NCI-H510A treated with DMSO at 0.1 percent for 48 hours (cell line): ENCODE measurements around the gene IFT57.

Experiments
- DNase-seq: peaks from one replicate; lab custom pipeline; 2025; lab: John Stamatoyannopoulos, UW

The IFT57 gene

DNA sequence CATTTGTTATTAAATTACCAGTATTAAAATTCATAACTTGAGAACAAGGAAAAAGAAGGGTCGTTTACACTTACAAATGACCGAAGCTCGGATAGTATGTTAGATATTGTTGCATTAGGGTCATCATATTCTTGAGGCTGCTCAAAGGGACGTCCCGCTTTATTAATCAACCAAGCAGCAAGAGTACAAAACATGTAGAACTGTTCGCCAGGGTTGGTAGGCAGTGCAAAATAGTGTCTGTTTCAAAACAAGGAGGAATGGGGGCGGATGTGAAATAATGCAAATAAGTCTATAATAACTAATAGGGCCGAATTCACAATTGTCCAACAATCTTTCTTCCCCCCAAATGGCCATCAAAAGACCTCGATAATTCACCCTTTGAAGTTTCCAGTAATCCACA is 2.9 kb downstream of the IFT57 start:
- no peak for DNase-seq

DNA sequence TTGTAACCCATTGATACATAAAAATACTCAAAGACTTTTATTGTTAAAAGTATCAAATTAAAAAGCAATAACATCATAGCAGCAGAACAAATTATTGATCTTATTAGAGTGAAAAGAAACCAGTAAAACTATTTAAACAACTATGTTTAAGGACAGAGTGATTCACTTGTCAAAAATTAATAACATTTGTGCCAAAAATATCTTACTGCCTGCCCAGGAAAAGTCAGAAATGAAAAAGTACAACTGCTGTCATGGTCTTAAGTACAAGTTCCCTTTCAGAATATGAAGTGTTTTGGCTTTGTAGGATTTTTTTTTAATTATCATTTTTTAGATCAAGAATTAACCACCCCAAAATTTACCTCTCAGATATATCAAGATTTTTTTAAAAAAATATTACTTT is 3.4 kb downstream of the IFT57 start:
- no peak for DNase-seq

DNA sequence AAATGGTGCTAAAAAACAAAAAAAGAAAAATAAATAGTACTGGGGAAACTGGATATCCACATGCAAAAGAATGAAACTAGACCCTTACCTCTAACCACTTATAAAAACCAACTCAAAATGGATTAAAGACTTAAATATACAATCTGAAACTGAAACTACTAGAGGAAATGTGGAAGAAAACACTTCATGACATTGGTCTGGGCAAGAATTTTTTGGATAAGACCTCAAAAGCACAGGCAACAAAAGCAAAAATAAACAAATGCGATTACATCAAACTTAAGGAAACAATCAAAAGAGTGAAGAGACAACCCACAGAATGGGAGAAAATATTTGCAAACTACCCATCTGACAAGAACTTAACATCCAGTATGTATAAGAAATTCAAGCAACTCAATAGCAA is 6.4 kb downstream of the IFT57 start:
- no peak for DNase-seq

DNA sequence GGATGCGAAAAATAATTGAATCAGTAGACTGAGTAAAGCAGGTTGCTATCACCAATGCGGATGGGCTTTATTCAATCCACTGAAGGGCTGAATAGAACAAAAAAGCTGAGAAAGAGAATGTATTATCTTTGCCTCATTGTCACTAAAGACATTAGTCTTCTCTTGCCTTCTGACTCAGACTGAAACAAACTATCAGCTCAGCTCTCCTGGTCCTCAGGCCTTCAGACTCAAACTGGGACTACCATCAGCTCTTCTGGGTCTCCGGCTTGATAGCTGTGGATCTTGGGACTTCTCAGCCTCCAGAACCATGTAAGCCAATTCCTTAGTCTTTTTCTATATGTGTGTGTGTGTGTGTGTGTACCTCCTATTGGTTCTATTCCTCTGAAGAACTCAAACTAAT is 12.6 kb downstream of the IFT57 start:
- no peak for DNase-seq

DNA sequence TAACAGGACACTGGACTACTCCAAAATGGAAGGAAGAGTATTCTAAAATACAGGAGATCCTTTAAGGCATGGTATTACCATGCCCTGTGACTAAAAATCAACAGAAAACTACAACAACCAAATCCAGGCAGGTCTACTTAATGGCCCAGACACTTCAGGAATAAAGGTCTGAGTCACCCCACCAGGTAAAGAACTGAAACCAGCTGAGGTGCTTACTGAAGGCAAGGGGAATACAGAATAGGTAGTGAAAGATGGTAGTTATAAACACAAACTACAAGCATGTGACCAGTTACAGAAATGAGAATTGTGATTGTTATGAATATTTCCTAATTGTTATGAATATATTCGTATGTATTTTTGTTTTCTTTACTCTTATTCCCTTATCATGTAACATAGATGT is 13.4 kb downstream of the IFT57 start:
- DNase-seq = no peak

DNA sequence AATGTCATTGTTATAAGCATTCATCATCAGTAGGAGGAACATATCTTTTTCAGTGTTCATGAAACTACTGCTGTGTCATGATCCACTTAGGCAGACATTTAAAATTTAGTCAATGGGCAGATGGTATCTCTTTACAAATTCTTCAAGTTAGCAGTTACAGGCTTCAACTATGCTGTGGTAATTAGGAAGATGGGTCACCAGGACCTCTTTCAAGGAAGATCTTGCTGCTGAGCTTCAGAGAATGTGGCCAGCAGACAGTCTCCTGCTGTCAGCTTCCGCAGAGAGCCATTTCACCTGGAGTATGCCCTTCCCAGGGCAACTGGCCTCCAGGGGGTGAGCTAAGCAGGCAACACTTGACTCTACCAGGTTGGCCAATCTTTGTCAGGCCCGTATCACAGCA is 19.4 kb downstream of the IFT57 start:
- DNase-seq = no peak

DNA sequence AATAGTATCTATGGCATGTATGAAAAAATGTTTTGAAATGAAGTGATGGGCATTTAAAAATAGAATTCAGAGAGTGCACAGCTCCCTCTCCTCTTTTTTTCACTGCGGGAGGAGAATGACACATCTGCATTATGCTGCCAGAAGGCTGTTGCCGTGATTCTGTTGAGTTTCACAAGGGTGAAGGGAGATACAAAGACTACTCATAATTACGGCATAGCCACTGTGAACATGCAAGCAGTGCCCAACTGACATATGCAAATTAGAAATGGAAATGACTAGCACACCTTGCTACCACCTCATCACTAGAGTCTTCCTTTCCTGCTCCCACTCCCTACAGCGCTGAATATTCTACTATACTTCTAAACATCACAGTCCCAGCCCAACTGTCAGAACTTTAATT is 20.1 kb downstream of the IFT57 start:
- DNase-seq = no peak

DNA sequence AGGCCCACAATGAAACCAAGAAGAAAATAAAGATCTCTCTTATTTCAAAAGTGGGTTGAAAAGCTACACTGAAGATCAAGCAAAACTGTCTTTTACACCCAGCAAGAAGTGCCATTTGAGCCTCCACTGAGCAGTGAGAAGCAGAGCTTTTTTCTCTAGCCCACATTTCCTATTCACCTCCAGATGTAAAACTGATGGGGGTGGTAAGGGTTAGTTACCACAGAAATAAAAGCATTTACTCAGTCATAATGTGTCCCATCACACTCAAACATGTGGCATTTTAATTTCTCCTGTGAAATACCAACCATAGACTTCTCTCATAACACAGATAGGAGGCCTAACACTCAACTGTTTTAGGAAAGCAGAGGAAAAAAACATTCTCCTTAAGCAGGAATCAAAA is 21.0 kb downstream of the IFT57 start:
- no peak for DNase-seq

DNA sequence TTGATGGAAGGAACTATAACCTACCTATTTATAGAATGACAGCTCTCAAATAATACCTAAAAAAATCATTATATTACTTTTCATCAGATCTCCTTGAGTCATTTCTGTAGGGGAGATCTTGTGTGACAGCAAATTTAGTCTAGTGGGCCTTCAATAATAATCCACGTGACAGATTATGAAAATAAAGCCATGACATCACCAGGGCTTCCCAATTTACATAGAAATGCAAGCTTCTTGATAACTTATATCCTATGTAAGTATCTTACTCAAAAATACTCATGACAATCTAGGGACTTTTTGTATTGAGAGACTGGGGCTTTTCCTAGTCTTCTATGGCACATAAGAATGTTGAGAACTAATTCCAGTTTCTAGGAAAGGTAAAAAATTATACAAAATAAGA is 21.6 kb downstream of the IFT57 start:
- DNase-seq = no peak

DNA sequence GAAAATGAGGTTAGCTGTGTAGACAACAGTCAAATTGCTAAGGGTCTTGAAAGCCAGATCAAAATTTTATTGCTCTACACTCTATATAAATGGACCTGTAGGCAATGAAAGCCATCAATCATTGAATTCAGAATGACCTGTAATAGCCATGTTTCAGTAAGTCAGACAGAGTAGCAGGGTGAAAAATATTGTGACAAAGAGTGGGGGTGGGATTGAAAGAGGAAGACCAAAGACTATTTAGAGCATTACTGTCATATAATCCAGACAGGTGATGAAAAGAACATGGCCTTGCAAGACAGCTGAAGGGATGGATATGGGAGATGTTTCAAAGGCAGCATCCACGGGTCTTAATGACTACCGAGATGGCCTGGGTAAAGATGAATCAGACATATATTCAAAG is 22.2 kb downstream of the IFT57 start:
- no peak for DNase-seq

DNA sequence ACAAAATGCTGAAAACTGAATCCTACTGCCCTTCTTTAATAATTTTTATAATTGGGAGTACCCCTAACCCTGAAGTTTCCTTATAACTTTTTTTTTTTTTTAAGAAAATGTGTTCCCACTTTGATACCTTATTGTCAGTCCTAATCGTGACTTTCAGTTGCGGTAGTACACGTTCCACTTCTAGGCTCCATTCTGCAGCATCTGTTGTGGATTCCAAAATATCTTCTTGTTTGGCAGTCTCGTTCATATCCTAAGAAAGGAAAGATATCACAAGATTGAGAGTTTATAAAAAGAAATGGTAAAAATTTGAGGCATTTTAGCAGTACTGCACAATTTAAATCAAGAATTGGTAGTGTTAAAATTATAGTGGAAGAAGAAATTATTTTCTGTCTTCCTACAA is 30.8 kb downstream of the IFT57 start:
- DNase-seq = no peak

DNA sequence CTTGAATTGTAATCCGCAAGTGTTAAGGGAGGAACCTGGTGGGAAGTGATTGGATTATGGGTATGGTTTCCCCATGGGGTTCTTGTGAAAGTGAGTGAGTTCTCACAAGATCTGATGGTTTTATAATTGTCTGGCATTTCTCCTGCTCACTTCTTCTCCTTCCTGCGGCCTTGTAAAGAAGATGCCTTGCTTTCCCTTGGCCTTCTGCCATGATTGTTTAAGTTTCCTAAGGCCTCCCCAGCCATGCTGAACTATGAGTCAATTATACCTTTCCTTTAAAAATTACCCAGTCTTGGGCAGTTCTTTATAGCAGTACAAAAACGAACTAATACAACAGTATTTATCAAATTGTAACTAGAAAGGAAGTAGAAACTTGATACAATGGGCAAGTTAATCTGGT is 31.9 kb downstream of the IFT57 start:
- no peak for DNase-seq

DNA sequence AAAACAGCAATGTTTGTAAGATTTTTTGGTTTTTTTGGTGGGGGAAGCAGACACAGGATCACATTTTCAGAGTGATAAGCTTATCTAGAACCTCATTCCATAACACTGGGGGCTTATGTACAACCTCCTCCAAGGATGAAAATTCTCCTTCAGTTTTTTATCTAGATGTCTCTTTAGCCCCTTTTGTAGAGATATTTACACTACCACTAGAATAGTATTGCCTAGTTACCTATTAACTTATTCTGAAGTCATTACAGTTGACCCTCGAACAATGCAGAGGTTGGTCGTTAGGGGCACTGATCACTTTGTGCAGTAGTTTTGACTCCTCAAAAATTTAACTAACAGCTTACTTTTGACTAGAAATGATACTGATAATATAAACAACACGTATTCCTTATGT is 32.8 kb downstream of the IFT57 start:
- DNase-seq = no peak

DNA sequence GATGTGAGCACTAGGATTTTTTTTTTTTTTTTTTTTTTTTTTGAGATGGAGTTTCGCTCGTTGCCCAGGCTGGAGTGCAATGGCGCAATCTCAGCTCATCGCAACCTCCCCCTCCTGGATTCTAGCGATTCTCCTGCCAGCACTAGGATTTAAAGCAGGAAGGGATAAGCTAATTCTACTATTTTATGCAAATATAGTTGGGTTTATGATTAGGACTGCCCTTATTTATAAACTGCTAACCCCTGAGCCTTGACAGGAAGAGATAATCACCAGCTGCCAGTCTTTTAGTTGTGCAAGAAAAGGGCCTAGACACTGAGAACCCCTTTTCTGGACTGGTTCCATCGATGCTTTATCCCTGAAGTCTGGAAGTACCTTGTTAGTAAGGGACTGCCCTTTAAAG is 36.7 kb downstream of the IFT57 start:
- no peak for DNase-seq

DNA sequence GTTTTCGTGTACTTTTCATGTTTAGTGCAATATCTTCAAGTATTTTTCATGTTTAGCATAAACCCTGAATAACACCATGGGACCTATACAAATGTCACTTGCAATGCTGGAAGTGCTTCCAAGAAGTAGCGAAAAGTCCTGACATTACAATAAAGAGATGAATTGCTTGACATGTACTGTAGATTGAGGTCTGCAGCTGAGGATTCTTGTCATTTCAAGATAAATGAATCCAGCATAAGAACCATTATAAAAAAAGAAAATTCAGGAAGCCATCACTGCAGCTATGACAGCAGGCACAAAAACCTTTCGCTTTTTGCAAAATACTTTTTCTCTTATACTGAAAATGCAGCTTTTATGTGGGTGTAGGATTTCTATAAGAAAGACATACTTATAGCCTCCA is 37.4 kb downstream of the IFT57 start:
- DNase-seq = no peak

DNA sequence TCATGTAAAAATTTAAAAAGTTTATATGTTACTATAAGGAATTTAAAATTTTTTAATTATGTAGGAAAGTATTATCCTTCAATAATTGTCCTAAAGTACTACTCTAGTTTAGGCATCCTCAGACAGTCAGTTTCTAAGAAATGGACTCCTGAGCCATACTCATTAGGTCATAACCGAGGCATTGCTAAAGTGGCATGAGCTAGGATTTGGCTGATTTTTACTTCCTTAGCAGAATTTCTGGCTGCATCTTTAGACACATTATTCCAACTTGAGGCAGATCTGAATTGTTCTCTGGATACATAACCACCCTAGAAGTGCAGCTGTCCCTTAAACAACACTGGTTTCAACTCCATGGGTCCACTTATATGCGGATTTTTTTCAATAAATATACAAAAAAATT is 38.3 kb downstream of the IFT57 start:
- no peak for DNase-seq

DNA sequence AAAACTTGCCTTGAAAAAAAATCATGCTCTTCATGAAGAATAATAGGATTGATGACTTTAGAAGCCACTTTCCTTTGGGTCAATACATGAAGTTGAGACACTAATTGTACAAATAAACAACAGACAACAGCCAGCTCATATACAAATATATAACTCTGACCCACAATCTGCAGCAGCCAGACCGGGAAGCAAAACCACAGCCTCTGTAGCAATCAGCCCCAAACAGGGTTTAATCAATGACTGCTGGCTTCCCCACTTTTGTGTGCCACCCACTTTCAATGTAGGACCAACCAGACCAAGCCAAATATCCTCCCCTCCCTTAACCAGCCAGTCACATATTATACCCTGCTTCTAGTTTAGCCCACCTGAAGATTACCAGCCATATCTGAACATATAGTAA is 39.0 kb downstream of the IFT57 start:
- DNase-seq = no peak

DNA sequence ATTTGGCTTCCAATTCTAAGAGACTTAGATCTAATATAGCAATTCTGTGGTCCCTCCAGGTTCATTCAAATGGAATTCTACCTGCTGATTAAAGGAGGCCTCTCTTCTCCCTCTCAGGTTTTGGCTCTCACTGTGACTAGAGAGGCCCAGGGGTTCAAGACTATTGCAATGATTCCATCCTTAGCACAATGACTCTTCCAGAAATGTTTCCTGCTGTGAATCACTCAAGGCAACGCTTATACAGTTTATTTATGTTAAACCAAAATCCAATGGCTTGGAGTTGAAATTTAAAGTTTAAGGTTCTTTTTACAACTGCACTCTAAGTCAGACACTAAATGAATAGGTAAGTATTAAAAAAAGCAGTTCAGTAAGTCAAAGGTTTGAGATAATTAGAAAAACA is 39.9 kb downstream of the IFT57 start:
- DNase-seq = no peak

DNA sequence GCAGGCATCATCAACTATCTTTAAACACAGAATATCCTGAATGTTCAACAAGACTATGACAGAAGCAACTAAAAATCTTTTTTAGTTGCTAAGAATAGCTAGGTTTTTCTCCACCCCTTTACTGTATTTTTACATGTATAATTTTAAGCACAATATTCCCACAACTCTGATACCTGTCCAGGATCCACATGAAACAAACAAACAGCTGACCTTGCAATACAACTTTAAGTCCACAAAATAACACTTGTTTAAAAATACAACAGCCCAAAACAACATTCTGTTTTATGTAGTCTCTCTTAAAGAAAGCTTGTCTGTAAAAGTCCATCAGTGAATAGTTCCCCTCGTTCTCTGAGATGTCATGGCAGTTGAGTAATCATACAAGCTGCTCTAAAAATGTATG is 41.1 kb downstream of the IFT57 start:
- no peak for DNase-seq

DNA sequence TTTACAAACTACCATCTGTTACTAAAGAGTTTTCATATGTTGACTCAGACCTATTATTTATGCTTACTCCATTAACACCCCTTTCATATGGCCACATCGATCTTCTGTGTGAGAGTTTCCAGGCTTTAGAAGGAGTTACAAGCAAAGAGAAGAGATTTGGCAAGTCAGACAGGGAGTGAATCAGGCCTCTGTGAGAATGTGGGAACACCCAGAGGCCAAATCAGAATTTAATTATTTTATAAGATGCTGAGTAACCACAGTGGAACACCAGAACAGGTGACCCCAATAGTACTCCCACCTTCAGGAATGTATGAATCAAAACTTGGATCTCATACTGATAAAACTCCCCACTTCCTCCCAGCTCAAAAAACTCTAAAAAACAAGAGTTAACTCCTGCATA is 42.0 kb downstream of the IFT57 start:
- no peak for DNase-seq

DNA sequence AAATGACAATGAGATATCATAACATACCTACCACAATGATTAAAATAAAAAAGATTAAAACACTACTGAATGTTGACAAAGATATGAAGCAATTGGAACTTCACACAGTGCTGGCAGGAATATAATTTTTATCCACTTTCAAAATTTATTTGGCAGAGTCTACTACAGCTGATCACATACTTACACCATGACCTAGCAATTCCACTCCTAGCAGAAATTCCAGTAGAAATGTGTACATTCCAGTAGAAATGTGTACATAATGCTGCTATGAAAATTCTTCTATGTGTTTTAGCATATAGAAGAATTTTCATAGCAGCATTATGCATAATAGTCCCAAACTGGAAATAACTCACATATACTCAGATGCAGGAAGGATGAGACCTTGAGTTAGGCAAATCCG is 43.5 kb downstream of the IFT57 start:
- no peak for DNase-seq

DNA sequence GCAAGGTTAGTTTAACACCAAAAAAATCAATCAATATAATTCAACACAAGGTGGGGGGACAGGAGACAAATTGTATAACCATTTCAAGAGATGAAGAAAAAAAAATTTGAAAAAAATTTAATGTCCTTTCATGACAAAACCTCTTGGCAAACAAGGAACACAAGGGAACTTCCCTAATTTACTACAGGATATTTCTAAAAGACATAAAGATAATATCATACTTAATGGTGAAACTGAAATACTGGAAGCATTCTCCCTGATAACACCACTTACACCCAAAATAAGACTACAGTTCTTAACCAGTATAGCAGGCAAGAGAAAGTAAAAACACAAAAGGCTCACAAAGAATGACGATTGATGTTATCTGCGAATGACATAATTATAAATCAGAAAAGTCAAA is 44.7 kb downstream of the IFT57 start:
- no peak for DNase-seq

DNA sequence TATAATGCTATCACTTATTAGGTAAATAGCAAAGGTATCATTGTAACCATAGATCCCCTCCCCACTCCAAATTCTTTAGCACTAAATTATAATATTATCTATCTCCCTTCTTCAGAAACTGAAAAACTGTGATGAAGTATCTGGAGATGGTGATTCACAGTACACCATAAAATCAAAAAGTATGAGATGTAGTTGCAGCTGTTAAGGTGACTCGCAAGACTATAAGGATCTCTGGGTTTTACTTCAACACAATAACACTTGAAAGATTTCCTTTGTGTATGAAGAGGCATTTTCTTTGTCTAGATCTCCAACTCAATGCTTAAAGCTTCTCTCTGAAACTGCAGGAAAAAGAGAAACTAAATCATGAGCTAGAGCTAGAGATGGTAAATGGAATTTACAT is 46.9 kb downstream of the IFT57 start:
- DNase-seq = no peak

DNA sequence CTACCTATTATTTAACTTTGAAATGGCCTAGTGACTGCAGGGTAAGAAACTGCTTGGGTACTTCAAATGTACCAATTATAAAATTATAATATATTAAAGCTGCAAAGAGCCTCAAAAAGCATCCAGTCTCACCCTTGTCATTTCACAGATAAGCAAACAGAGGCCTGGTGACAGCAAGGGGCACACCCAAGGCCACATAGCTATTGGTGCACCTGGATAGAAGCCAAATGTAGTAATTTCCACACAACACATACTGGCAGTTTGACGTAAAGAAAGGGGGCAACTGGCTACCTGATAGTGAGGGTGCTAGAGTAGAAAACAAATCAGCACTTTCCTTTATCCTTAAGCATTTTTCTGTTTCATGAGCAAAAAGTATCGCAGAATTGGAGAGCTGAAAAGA is 51.1 kb downstream of the IFT57 start:
- no peak for DNase-seq

DNA sequence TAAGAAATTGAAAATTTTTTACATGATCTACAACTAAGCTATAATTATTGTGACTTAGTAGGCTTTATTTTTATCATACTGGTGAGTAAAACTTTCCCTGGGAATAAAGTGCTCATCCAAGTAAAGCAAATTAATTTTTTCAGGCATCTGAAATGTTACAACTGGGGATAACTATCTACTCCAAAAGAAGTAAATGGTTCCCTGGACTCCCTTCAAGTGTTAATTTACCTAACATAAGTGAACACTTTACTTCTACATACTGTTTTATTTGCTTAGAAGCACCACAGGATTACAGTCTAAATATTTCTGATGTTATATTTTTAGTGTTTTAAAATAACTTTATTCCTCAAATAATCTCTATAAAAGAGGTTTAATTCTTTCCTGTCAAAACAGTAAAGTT is 57.8 kb downstream of the IFT57 start:
- DNase-seq = no peak

DNA sequence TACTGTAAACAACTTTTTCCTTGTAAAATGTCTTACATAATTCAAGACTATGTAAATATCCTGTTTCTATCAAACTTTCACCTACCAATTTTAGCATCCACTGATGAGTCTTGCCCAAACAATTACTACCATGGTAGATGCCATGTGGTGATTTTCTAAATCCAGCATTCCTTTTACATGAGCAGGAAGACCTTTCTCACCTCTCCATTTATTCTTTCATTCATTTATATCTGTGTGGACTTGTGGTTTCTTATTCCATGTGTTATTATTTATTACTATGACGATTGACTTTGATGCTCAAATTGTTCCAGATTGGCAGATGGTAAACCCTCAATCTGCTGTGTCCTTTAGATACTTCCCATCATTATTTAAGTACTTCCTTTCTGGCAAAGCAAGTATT is 62.4 kb downstream of the IFT57 start:
- DNase-seq = no peak
